Stimulated activated CD8-positive, alpha-beta memory T cell treated with anti-CD3 and anti-CD28 coated beads, Interleukin-15, amount 100 ng/mL, for 24 hours (primary cell): ENCODE results near the gene CD2.
"Not testable (repeated sequence)": the region's sequence is repeated elsewhere in the genome, so short reads cannot be mapped to it uniquely, and the experiment has no call there.

ENCODE experiments used
- DNase-seq: peaks from one replicate; pipeline ENCODE4 v3.0.0-alpha.2; 2020; ENCODE audit warnings: low read depth

CD2 gene

DNA sequence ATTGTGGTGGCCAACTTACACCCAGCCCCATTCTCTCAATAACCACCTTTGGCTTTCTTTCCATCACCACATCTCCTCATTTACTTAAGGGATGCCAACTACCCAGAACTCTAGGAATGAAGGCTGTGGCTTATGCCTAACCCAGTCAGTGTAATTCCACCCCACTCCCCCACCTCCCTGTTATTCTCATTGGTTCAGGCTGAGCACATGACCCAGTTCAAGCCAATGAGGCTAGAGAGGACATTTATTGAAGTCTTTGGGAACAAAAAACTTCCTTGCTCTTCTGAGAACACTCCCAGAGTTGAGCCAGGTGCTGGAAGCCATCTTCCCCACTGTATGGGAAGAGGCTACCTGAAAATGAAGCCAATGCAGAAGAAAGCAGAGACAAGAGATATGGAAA lies 22.8 kb upstream of the CD2 start:
- no peak for DNase-seq

DNA sequence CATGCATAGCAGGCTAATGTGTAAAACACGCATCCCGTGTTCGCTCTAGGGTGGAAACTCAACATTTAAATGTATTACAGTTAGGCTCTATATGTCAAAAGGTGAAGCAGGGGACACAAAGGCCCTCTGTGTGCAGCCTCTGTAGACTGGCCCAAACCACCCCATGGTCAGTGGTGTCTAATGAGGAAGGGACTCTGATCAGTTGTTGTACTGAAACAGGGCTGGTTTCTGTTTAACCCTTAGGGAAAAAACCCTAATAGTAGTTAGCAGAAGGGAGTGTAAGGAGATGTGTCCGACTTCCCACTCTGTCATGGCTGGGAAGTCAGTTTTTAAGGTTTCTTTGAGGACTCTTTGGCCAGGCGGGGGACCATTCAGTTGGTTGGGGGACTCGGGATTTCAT lies 21.5 kb upstream of the CD2 start:
- DNase-seq: no peak

- DNase-seq: no peak
These were observed 20.5 kb upstream of the CD2 start for GRCh38 chr1:116733476-116734365.

DNA sequence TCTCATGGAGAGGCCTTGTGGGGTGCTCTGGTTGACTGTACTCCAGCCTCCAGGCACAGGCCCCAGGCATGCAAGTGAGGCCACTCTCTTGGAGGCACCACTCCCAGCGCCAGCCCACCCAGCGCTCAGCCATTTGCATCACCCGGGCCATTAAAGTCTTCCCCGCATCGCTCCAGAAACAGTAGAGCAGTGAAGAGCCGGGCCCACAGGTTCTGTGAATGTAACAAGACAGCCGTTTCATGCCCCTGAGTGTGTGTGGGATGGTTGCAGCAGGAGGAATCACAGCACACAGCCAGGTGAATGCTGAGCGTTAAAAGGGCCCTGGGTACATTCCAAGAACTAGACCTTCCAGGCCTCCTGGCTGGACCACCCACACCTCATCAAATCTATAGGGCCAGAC lies 19.0 kb upstream of the CD2 start:
- no peak for DNase-seq

- no peak for DNase-seq
These were observed 17.0 kb upstream of the CD2 start for GRCh38 chr1:116737020-116737854.

GRCh38 chr1:116737855-116738321 lies 16.3 kb upstream of the CD2 start:
- DNase-seq: no peak

GRCh38 chr1:116738673-116739370 lies 15.4 kb upstream of the CD2 start:
- no peak for DNase-seq

DNA sequence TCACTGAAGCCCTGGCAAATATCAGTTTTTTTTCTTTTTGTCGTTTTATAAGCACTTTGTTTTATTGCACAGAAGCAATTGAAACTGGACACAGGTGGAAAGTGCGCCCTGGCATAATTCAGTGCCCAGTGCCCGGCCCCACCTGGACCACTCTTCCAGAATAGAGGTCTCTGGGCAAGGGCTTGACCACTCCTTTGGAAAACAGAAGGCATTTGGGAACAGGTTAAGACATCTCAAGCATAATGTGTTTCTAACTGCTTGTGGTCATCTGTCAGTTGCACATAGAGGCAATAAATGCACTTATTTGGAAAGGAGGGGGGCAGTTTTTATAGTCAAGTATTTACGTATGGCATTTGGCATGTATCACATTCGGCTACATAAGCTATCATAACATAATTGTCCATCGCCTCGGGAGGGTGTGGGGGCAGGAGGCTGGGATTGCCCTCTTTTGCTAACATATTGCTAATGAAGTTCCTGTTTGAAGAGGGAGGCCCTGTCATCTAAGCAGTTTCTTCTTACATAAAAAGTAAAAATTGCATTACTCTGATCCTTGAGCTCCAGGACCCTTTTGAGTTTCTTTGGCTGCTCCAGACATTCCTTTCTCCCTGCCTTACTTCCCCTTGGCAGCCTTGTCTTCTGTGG lies 14.7 kb upstream of the CD2 start:
- DNase-seq: no peak

- no peak for DNase-seq
These were observed 13.9 kb upstream of the CD2 start for GRCh38 chr1:116740296-116740695.

DNA sequence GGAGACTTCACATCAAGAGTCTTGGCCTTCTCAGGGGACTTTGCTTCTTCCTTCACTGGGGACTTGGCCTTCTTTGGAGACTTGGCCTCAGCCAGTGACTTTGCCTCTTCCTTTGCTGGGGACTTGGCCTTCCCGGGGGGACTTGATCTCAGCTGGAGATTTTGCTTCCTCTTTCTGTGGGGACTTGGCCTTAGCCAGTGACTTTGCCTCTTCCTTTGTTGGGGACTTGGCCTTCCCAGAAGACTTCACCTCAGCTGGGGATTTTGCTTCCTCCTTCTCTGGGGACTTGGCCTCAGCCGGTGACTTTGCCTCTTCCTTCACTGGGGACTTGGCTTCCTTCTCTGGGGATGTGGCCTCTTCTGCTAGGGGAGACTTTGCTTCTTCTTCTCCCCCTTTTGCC lies 13.5 kb upstream of the CD2 start:
- DNase-seq: no peak

GRCh38 chr1:116741836-116742565 lies 12.2 kb upstream of the CD2 start:
- no peak for DNase-seq

GRCh38 chr1:116743535-116743934 lies 10.7 kb upstream of the CD2 start:
- DNase-seq: no peak

GRCh38 chr1:116748272-116748671 lies 6.0 kb upstream of the CD2 start:
- DNase-seq: no peak

DNA sequence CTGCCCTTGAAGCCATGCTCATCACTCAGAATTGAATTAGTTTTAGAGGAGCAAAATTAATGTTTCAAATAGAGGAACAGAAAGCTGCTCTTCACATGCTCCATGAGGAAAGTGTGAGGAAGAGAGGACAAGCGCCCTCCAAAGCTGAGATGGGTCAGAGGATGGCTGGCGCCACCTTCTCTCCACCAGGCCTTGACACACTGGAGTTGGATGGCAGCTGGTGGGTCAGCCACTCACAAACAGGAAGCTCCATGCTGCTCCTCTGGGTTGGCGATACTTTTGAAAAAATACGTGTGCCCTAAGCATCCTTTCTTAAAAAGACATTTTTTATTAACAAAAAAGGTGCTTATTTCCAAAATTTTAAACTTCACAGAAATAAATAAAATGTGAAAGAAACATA lies 3.1 kb upstream of the CD2 start:
- no peak for DNase-seq

DNA sequence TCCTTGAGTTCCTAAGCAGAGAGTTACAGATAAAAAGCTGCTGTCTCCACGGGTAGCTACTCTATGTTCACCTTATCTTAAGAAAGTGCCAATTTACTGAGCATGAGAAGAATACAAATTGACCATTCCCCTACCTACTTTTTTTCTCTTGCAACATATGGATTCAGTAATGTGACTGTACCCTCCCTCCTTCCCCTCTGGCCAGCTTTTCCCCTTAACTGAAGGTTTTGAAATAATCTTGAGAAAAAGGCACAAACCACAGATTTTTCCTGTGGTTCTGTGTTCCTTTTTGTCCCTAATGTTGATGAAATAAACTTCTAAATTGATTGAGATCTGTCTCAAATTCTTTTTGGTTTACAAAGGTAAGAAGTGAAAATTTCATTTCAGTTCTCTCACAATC lies 2.6 kb upstream of the CD2 start:
- DNase-seq: no peak

GRCh38 chr1:116753312-116753711 lies 918 bp upstream of the CD2 start:
- no peak for DNase-seq

DNA sequence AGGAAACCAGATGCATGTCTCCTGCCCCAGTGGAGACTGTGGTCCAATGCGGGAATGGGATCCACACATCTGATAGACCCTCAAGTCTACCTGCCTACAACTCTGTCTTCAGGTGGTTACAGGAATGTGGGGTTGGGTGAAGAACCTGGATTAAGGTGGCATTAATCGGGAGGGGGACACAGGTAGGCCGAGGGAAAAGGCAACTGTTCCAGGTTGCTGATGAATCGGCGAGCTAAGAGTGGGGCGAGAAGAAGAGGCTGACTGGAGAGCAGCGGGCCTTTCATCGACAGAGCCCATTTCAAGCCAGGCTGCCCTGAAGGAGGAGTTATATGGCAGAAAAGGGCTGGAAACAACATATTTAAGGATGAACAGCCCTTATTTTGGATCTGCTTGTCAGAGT lies 836 bp downstream of the CD2 start:
- DNase-seq: no peak

GRCh38 chr1:116755681-116756080 lies 1.5 kb downstream of the CD2 start:
- no peak for DNase-seq

- DNase-seq: not testable (repeated sequence)
These were observed 1.9 kb downstream of the CD2 start for GRCh38 chr1:116756092-116756491.

GRCh38 chr1:116758456-116758815 lies 4.2 kb downstream of the CD2 start:
- DNase-seq: not testable (repeated sequence)

DNA sequence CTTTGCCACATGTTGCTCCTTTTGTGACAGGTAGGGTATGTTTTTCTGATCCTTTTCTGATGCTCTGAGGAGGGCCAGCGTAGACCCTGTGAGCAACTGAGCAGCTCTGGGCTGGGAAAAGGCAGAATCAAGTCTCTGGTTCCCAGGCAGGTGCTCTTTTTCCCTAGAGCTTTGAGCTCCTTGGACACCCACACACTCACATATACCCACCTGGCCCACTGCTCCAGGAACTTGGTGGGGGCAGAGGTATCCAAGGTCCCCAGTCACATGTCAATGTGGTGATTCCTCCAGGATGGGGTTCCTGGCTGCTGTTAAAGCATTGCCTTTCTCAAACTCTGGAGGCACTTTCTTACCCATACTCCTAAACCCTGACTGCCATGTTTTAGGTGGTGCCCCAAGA lies 5.4 kb downstream of the CD2 start:
- DNase-seq: no peak
